ENCODE data around the gene CDC42BPG.

CDC42BPG gene

GRCh38 chr11:64878223-64878493 is 33.7 kb upstream of the CDC42BPG start:
- no peak for DNase-seq

GRCh38 chr11:64877390-64878222 is 33.2 kb upstream of the CDC42BPG start:
- no peak for DNase-seq

GRCh38 chr11:64876835-64877341 is 32.4 kb upstream of the CDC42BPG start:
- DNase-seq: no peak

GRCh38 chr11:64876229-64876750 is 31.8 kb upstream of the CDC42BPG start:
- peak; percentile 70 for DNase-seq

GRCh38 chr11:64875369-64876228 is 31.1 kb upstream of the CDC42BPG start:
- DNase-seq: no peak

GRCh38 chr11:64874308-64875240 is 30.1 kb upstream of the CDC42BPG start:
- no peak for DNase-seq

GRCh38 chr11:64872790-64873488 is 28.5 kb upstream of the CDC42BPG start:
- DNase-seq: no peak

- no peak for DNase-seq
Measured at GRCh38 chr11:64871492-64871891, 27.0 kb upstream of the CDC42BPG start.

GRCh38 chr11:64870893-64871466 is 26.5 kb upstream of the CDC42BPG start:
- DNase-seq: no peak

GRCh38 chr11:64870176-64870892 is 25.9 kb upstream of the CDC42BPG start:
- no peak for DNase-seq

GRCh38 chr11:64869571-64870175 is 25.2 kb upstream of the CDC42BPG start:
- no peak for DNase-seq

GRCh38 chr11:64868904-64869570 is 24.6 kb upstream of the CDC42BPG start:
- DNase-seq: peak; percentile 60

- DNase-seq: peak; percentile 58
Measured at GRCh38 chr11:64867748-64868462, 23.5 kb upstream of the CDC42BPG start.

GRCh38 chr11:64866173-64866491 is 21.7 kb upstream of the CDC42BPG start:
- no peak for DNase-seq

- peak; percentile 65 for DNase-seq
Measured at GRCh38 chr11:64865286-64866172, 21.1 kb upstream of the CDC42BPG start.

- peak; percentile 84 for DNase-seq
Measured at GRCh38 chr11:64864473-64865285, 20.2 kb upstream of the CDC42BPG start.

- DNase-seq: no peak
Measured at GRCh38 chr11:64864135-64864472, 19.7 kb upstream of the CDC42BPG start.
